Neural crest cell (in vitro differentiated cells): ENCODE data around the gene SSBP2. TPM values are rescaled to one million over a fixed set of nuclear protein-coding genes. Genes with fewer than 3 reads are reported as not detected.

Experiments used
- DNase-seq: peaks from one replicate; pipeline ENCODE4 v3.0.0; 2021; ENCODE audit warnings: low read depth, mixed read lengths, low spot score
- H3K27ac Mint-ChIP-seq: one replicate; pipeline ENCODE4 v1.8.0; 2021; ENCODE audit warnings: mild to moderate bottlenecking, mixed read lengths; ENCODE audit not compliant: unreplicated experiment
- H3K27me3 Mint-ChIP-seq: 2 replicates; pipeline ENCODE4 v1.8.0; 2021; ENCODE audit warnings: low read depth, mild to moderate bottlenecking, mixed read lengths
- H3K36me3 Mint-ChIP-seq: 2 replicates; pipeline ENCODE4 v1.8.0; 2021; ENCODE audit warnings: low read depth, mild to moderate bottlenecking, mixed read lengths
- H3K4me1 Mint-ChIP-seq: 2 replicates; pipeline ENCODE4 v1.8.0; 2021; ENCODE audit warnings: mixed read lengths
- H3K4me3 Mint-ChIP-seq: one replicate; pipeline ENCODE4 v1.8.0; 2021; ENCODE audit warnings: mild to moderate bottlenecking, mixed read lengths
- H3K9me3 Mint-ChIP-seq: 2 replicates; pipeline ENCODE4 v1.8.0; 2021; ENCODE audit warnings: mixed read lengths
- CTCF ChIP-seq: fragments of 200-600 bp; sonication (generic); conservative IDR thresholded peaks from 2 replicates; pipeline ENCODE4 v1.5.0; 2021; ENCODE audit warnings: antibody characterized with exemption, mild to moderate bottlenecking
- total RNA-seq: library from RNA; stranded (reverse); gene quantifications from 2 replicates; pipeline ENCODE4 v1.2.1, GENCODE V29; 2021

SSBP2 gene
- total RNA-seq, 1 donor from 2014 or later, result 81.7 TPM

DNA sequence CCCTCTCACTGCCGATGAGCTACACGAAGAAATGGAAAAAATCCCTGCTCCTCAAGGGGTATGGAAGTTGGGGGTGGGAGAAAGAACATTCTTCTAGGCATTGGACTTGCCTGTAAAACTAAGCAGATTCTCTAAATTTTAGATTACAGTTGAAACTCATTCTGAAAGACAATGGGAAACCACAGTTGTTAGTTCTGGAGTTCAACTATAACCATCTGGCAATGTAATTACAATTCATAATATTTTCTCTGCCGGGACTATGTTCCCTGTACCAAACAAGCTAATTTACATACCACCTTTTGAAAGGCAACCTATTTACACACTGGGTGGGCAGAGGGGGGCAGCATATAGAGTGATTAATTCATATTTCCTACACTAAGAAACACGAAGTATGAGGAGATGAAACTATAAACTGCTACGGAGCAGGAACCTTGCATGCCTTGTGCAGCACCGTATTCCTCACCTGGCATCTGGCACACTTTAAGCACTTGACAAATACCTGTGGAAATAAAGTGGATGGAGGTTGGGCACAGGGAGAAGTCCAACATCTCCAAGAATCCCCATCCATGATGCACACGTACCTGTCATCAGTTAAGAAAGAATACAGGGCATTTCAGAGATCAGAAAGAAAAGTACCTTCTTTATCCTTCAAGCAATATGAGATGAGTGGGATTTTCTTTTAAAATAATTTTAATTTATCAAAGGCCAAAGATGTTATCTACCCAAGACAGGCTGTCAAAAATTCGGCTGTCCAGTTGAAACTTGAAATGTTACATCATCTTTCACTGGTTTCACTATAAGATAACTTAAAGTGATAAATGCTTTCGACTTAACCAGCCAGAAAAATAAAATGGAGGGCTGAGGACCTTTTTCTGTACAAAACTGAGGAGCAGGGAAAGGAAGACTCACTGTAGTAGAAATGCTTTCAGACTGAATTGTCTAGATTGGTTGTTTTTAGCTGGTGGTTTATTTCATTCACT is 54.2 kb downstream of the SSBP2 start:
- DNase-seq, result no peak
- Mint-ChIP-seq H3K27ac (no peak overlapping the region), H3K9me3 (peaks cover 16% of the 10 kb centered on the region), H3K36me3 (peaks cover 34% of the 10 kb centered on the region), H3K4me3 (no peak overlapping the region), H3K4me1 (no peaks in the 10 kb centered on the region), H3K27me3 (no peaks in the 10 kb centered on the region)
- TF ChIP-seq CTCF, result no peak

GRCh38 chr5:81694726-81695125 is 56.2 kb downstream of the SSBP2 start:
- H3K4me3 Mint-ChIP-seq, result no peak overlapping the region
- no peaks in the 10 kb centered on the region for H3K27me3 Mint-ChIP-seq
- peaks cover 21% of the 10 kb centered on the region for H3K9me3 Mint-ChIP-seq
- H3K27ac Mint-ChIP-seq, result no peak overlapping the region
- peaks cover 47% of the 10 kb centered on the region for H3K36me3 Mint-ChIP-seq
- H3K4me1 Mint-ChIP-seq, result no peaks in the 10 kb centered on the region
- TF ChIP-seq CTCF, result no peak
- no peak for DNase-seq

DNA sequence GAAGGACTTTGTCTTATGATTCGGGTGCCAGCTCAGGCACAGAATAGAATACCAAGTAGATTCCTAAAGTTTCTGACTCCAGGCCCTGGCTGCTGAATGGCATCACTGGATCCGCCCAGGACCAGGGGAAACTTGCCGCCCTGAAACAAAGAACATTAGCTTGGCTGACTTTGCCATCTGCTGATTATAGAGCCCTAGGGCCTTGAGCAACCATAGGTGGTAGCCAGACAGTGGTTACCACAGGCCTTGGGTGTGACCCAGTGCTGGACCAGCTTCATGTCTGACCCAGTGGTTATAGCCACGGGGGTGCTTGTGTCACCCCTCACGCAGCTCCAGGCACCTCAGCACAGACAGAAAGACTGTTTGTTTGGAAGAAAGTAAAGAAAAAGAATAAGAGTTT is 62.7 kb downstream of the SSBP2 start:
- Mint-ChIP-seq H3K4me3 (no peak overlapping the region), H3K27me3 (no peaks in the 10 kb centered on the region), H3K27ac (no peak overlapping the region), H3K4me1 (no peaks in the 10 kb centered on the region), H3K9me3 (peaks cover 41% of the 10 kb centered on the region), H3K36me3 (peaks cover 72% of the 10 kb centered on the region)
- no peak for TF ChIP-seq CTCF
- DNase-seq, result no peak

DNA sequence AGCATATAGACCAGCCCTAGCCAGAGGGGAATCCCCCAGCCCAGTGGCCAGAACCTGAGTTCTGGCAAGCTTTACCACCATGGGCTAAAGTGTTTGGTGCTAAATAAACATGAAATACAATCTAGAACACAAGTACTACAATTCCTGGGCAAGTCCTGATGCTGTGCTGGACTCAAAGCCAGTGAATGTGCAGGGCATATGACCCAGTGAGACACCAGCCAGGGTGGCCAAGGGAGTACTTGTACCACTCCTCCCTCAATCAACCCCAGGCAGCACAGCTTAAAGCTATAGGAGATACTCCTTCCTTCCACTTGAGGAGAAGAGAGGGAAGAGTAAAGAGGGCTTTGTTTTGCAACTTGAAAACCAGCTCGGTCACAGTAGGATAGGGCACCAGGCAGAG is 63.6 kb downstream of the SSBP2 start:
- no peaks in the 10 kb centered on the region for H3K4me1 Mint-ChIP-seq
- DNase-seq, result no peak
- H3K9me3 Mint-ChIP-seq, result peaks cover 41% of the 10 kb centered on the region
- H3K4me3 Mint-ChIP-seq, result no peak overlapping the region
- peaks cover 74% of the 10 kb centered on the region for H3K36me3 Mint-ChIP-seq
- no peak overlapping the region for H3K27ac Mint-ChIP-seq
- no peak for TF ChIP-seq CTCF
- H3K27me3 Mint-ChIP-seq, result no peaks in the 10 kb centered on the region

- no peak for DNase-seq
- Mint-ChIP-seq H3K4me3 (no peak overlapping the region), H3K27ac (no peak overlapping the region), H3K4me1 (no peaks in the 10 kb centered on the region), H3K27me3 (no peaks in the 10 kb centered on the region), H3K9me3 (peaks cover 40% of the 10 kb centered on the region), H3K36me3 (peaks cover 68% of the 10 kb centered on the region)
- TF ChIP-seq CTCF, result no peak
Measured at GRCh38 chr5:81685471-81685870, 65.4 kb downstream of the SSBP2 start.
